HG03439 (cell line): ENCODE data around the gene POU2F1.
"Not testable (repeated sequence)": the region's sequence is repeated elsewhere in the genome, so short reads cannot be mapped to it uniquely, and the experiment has no call there.

ENCODE experiments used
- ATAC-seq: cut with Tn5 transposase; IDR thresholded peaks from one replicate; pipeline ENCODE4 v1.9.1; 2021; ENCODE audit warnings: mild to moderate bottlenecking, moderate library complexity; ENCODE audit not compliant: unreplicated experiment

Gene POU2F1

DNA sequence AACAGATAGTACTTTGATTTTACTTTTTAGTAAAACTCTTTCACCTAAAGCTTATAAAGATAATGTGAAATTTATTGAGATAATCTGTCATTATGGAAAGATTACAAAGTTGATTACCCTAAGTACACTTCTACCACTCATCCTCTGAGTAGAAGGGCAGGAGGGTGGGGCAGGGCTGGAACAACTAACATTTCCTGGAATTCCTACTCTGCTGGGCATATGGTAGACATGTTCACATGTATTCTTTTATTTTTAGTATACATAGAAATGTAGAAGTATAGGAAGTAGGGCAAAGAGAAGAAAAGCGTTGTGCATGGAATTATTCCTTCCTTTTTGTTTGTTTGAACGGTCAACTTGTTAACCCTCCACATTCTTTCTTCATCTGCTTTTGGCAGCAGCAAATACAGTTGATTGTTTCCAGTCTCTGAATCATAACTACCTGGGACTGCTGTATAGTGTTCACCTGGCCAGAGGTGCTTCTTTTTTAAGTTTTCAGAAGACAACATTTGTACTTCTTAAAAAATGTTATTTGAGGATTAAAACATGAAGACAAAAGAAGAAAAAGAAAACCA, 85.1 kb downstream of the POU2F1 start:
- ATAC-seq, result no peak

DNA sequence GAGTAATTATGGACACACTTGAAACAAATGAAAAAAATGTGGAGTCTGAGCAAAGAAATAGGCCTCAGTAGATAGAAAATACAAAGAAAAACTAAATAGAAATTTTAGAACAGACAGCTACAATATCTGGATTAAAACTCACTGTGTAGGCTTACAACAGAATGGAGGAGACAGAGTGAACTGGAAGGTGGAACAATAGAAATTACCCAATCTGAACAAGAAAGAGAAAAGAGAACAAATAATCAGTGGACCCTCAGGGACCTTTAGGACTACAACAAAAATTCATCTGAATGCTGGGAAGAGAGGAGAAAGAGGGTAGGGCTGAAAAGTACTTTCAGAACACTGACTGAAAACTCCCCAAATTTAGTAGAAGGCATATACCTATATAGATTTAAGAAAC, 90.0 kb downstream of the POU2F1 start:
- no peak for ATAC-seq

DNA sequence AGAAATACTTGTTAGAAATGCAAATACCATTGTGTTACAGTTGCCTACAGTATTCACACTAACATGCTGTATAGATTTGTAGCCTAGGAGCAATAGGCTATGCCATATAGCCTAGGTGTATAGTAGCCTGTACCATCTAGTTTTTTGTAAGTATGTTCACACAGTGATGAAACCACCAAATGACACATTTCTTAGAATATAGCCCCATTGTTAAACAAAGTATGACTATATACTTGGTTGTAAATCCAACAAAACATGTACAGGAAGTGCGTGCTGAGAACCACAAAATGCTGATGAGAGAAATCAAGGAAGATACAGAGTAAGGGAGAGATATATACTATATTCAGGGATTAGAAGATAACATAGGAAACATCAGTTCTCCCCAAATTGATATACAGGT, 92.2 kb downstream of the POU2F1 start:
- no peak for ATAC-seq

DNA sequence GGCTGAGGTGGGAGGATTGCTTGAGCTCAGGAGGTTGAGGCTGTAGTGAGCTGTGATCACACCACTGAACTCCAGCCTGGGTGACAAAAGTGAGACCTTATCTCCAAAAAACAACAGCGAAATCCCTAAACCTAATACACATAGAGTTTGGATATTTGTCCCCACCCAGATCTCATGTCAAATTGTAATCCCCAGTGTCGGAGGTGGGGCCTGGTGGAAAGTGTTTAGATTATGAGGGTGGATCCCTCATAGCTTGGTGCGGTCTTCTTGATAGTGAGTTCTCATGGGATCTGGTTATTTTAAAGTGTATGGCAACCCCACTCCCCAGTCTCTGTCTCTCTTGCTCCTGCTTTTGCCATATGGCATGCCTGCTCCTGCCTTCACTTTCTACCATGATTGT, 94.0 kb downstream of the POU2F1 start:
- ATAC-seq, result no peak

DNA sequence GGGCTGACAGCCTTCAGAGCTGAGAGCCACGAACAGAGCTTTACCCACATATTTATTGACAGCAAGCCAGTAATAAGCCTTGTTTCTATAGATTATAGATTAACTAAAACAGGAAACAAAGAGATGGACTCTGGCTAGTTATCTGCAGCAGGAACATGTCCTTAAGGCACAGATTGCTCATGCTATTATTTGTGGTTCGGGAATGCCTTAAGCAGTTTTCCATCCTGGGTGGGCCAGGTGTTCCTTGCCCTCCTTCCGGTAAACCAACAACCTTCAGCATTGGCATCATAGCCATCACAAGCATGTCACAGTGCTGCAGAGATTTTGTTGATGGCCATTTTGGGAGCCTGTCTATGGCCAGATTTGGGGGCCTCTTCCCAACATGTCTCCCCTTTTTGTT, 96.8 kb downstream of the POU2F1 start:
- ATAC-seq, result no peak

DNA sequence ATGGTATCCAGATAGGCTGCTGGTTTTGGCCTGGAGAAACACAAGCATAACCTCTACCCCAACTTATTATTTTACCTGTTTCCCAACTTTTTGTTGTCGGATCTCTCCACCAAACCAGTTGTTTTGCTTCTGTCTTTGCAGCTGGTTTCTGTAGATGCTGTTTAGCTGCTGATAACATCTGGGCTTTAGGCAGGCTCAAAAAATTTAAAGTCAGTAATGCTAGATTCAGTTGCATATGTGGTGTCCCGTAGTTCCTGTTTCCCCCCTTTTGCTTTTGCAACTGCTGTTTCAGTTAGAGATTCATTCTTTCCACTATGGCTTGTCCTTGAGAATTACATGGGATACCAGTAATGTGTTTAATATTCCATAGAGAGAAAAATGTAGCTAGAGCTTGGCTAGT, 98.5 kb downstream of the POU2F1 start:
- ATAC-seq, result not testable (repeated sequence)

DNA sequence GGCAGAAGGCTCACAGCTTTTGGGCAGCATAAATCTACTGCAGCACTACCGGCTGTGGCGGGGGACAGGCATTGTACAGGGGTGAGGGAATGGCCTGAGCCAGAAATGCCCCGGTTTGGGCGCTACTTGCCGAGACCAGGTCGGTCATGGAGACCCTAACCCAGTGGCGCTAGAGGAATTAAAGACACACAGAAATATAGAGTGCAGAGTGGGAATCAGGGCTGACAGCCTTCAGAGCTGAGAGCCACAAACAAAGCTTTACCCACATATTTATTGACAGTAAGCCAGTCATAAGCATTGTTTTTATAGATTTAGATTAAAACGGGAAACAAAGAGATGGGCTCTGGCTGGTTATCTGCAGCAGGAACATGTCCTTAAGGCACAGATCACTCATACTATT, 101.8 kb downstream of the POU2F1 start:
- no peak for ATAC-seq

DNA sequence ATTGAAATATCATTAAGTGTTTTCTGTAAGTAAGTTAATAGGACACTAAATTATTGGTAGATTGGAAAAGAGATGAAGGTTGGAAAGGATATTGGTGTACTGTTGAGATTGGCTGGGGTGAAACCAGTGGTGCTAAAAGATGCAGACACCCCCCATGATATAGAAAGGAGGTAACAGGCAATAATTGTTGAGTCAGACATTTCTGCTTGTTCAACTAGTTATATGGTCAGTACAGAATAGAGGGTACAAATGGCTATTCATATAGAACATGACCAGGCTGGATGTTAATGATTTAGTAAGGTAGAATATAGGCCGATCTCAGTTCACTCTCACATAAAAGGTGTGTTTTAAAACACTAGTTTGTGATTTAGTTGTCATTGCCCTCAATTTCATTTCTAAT, 104.5 kb downstream of the POU2F1 start:
- no peak for ATAC-seq

DNA sequence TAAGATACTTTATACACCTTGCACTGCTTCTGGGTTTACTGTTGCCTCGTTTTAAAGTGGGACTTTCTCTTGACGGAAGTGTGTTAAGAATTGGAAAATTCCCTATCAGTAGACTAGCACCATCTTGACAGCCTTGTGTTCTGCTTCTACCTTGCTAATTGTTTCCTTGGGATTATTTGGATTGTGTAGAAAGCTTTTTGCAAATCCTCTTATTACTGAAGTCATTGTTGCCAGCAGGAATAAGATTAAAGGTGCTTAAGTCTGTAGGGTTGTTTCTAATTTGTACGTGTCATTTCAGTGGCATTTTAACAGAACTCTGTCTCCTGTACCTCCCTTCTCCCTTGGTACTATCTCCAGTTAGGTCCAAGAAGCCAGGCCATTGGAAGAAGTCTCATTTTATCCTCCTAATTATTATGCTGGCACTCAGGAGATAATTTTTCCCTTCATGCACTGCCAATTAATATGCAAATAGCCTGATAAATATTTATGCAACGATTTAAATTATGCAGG, 107.7 kb downstream of the POU2F1 start:
- no peak for ATAC-seq

DNA sequence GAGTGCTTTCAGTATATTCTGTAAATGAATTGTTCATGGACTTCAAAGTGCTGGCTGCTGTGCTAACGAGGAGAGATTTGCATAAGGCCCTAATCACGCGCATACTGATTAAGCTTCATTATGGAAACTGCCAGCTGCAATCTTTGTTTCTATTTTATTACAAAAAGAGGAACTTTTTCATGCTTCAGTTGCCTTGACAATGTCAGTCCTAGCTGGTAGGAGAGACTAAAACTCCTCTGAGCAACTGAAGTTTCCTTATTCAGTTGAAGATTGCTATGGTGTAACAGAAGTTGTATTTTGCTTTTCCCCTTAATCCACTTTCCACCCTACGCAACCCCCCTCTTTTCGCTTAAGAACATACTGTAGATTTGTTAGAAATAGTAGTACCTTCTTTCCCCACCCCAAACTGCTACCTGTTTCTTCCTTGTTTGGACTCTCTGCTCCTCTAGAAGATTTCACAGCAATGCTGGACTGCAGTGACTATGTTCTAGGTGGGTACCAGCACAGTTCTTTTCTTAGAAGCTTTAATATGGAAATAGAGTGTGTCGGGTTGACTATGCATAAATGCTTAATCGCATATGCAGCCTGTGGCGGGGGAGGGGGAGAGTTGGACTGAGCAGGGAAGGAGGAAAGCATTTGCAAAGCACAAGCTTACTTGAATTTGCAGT, 108.3 kb downstream of the POU2F1 start:
- peak; percentile 74 for ATAC-seq

DNA sequence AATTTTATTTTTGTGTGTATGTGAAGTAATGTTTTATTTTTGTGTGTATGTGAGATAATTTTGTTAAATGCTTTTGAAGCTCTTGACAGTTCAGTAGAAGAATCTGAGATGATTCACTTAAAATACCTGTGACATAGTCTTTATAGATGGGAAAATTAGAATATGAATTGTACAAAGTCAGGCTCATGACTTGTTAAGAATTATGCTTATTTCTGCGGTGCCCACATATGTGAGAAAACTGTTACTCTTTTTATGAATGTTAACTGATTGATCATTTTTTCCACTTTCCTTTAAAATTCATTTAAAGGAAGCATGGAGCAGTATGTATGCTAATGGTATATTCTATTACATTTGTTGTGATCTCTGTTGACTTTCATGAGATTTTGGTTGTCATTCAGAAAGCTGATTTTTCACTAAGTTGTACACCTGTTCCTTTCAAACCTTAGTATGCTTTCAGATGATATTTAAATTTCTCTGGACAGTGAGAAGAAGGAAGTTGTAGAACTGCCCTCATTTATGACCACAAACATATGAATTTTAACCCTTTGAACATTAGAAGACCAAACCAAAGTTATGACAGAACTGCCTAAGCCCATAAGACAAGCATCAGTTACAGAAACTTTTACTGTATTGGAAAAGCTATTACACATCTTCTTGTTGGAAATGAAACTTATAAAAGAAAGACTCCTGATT, 110.1 kb downstream of the POU2F1 start:
- no peak for ATAC-seq

DNA sequence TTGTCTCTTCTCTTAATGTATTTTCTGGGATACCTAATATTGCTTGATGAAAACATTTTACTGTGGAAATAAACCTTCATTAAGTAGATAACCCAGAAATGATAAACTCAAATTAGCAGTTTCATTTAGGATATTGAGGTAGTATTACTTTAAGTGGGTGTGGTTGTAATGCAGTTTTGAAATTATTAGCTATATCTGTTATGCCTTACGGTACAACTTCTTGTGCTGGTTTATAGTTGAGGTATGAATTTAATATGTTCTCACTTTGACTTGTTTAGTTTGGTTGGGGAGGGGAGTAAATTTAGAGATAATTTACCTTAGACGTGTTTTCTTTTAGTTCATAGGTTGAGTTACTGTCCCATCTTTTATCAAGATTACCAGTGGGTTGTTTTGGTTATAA, 111.0 kb downstream of the POU2F1 start:
- ATAC-seq, result no peak

DNA sequence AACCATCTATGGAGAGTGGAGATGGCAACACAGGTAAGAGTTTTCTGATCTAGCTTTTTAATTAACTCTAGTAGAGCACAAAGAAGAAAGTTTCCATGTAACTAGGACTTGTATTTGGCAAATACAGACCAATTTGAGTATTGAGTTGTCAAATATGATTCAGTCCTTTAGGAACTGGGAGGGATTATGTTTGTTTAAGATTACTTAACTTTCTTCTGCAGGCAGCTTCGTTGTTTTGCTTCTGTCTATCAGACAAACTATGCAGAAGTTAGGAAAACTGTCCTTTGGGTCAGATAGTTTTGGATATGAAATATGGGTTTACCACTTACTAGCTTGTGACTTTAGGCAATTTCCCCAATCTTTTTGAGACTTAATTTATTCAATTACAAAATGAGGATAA, 111.8 kb downstream of the POU2F1 start:
- no peak for ATAC-seq

DNA sequence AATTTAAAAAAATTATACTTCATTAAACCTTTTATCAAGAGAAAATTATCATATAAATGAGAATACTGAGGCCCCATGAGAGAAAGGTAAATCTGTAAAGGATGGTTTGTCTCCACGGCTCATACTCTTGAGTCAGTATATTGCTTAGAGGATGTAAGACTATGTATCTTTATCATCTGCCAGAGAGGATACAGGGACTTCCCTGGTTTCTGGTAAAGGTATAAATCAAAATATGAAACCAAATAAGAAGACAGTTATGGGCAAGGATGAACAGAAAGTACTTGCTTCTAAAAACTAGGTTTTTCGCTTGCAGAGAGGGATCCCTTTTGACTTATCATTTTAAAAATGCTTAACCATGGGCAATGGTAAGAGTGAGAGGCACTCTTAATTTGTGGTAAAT, 112.4 kb downstream of the POU2F1 start:
- ATAC-seq, result no peak

DNA sequence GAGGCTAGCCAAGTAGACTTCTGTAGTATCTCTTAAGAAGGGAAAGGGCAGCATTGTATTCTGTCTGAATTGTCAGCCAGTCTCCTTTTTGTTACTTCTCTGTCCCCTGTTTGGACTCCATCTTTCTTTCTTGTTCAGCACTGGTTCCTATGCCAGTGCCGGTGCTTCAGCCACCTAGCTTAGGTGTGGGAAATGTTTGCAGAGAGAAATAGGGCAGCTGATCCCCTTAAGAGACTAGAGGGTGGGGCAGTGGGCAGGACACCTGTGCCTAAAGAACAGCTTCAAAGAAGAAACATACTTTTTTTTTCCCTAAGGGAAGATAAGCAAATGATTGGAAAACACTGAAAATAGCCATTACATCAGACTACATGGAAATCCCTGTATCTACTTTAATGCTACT, 113.0 kb downstream of the POU2F1 start:
- ATAC-seq, result no peak

DNA sequence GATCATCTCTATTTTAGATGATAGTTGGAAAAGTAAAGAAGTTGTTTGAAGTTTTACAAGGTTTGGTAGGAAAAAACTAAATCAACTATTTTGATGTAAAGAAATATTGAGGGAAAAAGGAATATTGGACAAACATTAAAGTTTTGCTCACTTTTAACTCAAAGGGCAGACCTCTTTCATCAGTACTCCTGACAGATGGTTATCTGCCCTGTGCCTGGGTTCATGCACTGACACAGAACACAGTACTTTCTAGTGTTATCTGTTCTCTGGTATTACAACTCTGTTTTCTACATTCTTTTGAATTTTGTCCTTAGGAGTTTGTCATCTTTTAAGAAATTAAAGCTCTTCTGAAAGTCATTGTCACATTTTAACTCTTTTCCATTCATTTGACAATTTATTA, 118.7 kb downstream of the POU2F1 start:
- ATAC-seq, result no peak

DNA sequence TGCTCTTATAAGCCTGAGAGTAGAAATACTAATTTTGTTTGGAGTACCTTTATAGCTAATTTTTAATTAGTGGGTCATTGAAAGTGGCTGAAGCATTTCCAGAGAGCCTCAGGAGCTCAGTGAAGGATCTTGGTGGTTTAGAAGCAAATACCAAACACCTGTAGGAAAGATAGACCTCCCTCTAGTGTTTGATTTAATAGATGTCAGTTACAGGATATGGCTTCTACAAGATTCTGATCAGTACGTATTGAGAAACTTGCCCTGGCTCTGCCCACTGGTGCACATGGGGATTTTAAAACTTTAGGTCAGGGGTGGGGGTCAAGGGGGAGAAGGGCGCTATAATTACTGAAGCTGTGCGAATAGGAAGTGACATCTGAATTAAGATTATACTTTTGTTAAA, 122.2 kb downstream of the POU2F1 start:
- ATAC-seq, result peak; percentile 73

DNA sequence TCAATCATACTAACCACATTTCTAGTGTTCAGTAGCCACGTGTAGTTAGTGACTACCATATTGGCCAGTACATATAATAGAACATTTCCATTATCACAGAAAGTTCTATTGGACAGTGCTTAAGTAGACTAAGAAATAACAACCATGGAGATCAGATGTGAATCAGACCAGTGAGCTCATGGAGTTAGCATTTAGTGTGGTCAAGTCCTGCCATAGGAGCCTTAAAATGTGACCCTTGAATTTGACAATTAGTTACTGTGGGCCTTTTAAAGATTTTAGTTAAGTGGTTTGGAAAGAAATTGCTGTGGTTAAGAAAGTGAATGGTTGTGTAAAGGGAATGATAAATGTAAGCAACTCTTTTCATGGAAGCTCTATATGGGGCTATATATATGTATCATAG, 123.4 kb downstream of the POU2F1 start:
- no peak for ATAC-seq

DNA sequence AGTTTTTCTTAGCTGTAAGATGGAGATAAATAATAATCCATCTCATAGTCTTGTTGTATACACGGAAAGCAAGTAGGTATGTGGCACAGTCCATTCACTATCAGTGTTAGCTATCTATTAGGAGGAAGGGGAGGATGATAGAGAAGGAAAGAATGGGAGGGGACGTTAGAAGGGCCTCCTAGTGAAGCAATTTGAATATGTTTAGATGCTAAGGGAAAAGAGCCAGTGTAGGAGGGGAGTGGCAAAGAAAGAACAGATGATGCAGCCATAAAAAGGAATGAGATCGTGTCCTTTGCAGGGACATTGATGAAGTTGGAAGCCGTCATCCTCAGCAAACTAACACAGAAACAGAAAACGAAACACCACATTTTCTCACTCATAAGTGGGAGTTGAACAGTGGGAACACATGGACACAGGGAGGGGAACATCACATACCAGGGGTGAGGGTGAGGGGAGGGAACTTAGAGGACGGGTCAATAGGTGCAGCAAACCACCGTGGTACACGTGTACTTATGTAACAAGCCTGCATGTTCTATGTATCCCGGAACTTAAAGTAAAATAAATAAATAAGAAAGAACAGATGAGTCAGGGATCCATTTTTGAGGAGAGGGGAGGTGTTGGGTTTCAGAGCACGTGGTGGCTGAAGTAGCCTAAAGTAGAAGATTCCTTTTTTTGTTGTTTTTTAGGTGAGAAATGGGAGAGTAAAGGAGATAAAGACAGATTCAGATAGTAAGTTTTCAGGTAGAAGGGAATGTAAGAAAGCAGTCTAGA, 124.1 kb downstream of the POU2F1 start:
- no peak for ATAC-seq

DNA sequence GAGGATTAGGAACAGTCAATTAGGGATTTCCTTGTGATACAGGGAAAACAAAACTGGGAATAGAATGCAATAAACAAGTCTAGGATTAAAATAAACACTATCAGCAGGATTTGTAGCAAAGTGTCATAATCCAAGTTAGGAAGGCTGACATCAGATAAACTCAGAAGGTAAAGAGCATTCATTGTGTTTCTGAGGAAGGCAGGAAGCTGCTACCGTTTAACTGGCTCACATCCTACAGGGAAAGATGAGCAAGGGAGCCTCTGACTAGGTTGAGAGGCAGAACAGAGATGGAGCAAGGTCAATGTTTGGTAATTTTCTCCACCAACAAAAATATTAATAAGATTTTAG, 124.7 kb downstream of the POU2F1 start:
- no peak for ATAC-seq

DNA sequence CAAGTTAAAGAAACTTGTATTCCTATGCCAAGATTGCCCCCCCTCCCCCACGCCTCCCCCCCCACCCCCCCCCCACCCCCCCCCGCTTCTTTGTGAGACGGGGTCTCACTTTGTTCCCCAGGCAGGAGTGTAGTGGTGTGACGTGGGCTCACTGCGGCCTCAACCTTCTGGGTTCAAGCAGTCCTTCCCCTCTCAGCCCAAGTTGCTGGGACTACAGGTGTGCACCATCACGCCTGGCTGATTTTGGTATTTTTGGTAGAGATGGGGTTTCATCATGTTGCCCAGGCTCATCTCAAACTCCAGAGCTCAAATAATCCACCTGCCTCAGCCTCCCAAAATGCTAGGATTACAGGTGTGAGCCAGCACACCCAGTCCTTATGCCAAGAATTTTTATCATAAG, 136.6 kb downstream of the POU2F1 start:
- no peak for ATAC-seq

DNA sequence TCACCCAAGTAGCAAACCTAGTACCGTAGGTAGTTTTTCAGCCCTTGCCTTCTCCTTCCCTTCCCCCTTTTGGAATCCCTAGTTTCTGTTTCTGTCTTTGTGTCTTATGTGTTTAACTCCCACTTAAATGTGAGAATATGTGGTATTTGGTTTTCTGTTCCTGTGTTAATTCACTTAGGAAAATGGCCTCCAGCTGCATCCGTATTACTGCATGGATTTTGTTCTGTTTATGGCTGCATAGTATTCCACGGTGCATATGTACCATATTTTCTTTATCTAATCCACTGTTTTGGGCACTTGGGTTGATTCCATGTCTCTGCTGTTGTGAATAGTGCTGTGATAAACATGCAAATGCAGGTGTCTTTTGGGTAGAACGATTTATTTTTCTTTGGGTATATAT, 138.6 kb downstream of the POU2F1 start:
- ATAC-seq, result no peak
